Mesothelial cell of epicardium (in vitro differentiated cells): ENCODE results near the gene SLC1A5. TPM values are rescaled to one million over a fixed set of nuclear protein-coding genes. Genes with fewer than 3 reads are reported as not detected.

ENCODE experiments used
- DNase-seq, 2 experiments: peaks; one replicate each; pipeline ENCODE4 v3.0.0; 2021; ENCODE audit warnings: low spot score in 2 of 2; ENCODE audit not compliant: unreplicated experiment in 2 of 2
- H3K27ac Mint-ChIP-seq: 2 replicates; pipeline ENCODE4 v1.8.0; 2021; ENCODE audit warnings: mixed read lengths
- H3K27me3 Mint-ChIP-seq: 2 replicates; pipeline ENCODE4 v1.8.0; 2021; ENCODE audit warnings: low read depth, mixed read lengths
- H3K36me3 Mint-ChIP-seq: 2 replicates; pipeline ENCODE4 v1.8.0; 2021; ENCODE audit warnings: mixed read lengths
- H3K4me1 Mint-ChIP-seq: 2 replicates; pipeline ENCODE4 v1.8.0; 2021; ENCODE audit warnings: mixed read lengths
- H3K4me3 Mint-ChIP-seq: 2 replicates; pipeline ENCODE4 v1.8.0; 2021; ENCODE audit warnings: mild to moderate bottlenecking, moderate library complexity, mixed read lengths
- H3K9me3 Mint-ChIP-seq: 2 replicates; pipeline ENCODE4 v1.8.0; 2021; ENCODE audit warnings: mixed read lengths
- CTCF ChIP-seq: fragments of 200-600 bp; sonication (generic); IDR thresholded peaks from one replicate; pipeline ENCODE4 v1.5.0; 2021; ENCODE audit warnings: antibody characterized with exemption; ENCODE audit not compliant: unreplicated experiment
- total RNA-seq: library from RNA; stranded (reverse); gene quantifications from 3 replicates; pipeline ENCODE4 v1.2.1, GENCODE V29; 2021

SLC1A5 gene
- total RNA-seq, 1 donor from 2014 or later = 45.3 TPM

GRCh38 chr19:46789371-46789770 is 977 bp upstream of the SLC1A5 start:
- no peak overlapping the region for H3K4me3 Mint-ChIP-seq
- peaks cover 32% of the 10 kb centered on the region for H3K4me1 Mint-ChIP-seq
- no peak for TF ChIP-seq CTCF
- no peaks in the 10 kb centered on the region for H3K9me3 Mint-ChIP-seq
- no peak for DNase-seq
- no peak overlapping the region for H3K27ac Mint-ChIP-seq
- H3K36me3 Mint-ChIP-seq = no peaks in the 10 kb centered on the region
- no peaks in the 10 kb centered on the region for H3K27me3 Mint-ChIP-seq

GRCh38 chr19:46788968-46789338 is 559 bp upstream of the SLC1A5 start:
- no peaks in the 10 kb centered on the region for H3K27me3 Mint-ChIP-seq
- TF ChIP-seq CTCF = no peak
- H3K4me1 Mint-ChIP-seq = peaks cover 36% of the 10 kb centered on the region
- H3K9me3 Mint-ChIP-seq = no peaks in the 10 kb centered on the region
- no peak for DNase-seq
- no peaks in the 10 kb centered on the region for H3K36me3 Mint-ChIP-seq
- H3K4me3 Mint-ChIP-seq = peak overlapping the region; percentile 87
- no peak overlapping the region for H3K27ac Mint-ChIP-seq

GRCh38 chr19:46787331-46788261 is 798 bp downstream of the SLC1A5 start:
- no peaks in the 10 kb centered on the region for H3K9me3 Mint-ChIP-seq
- H3K27ac Mint-ChIP-seq = peak overlapping the region; percentile 95
- no peak for TF ChIP-seq CTCF
- no peaks in the 10 kb centered on the region for H3K27me3 Mint-ChIP-seq
- peak in 1 of 2 experiments; percentile 66 for DNase-seq
- peaks cover 48% of the 10 kb centered on the region for H3K4me1 Mint-ChIP-seq
- H3K4me3 Mint-ChIP-seq = peak overlapping the region; percentile 87
- H3K36me3 Mint-ChIP-seq = peaks cover 4% of the 10 kb centered on the region

- TF ChIP-seq CTCF = no peak
- Mint-ChIP-seq H3K27me3 (no peaks in the 10 kb centered on the region), H3K27ac (peak overlapping the region; percentile 95), H3K4me1 (peaks cover 48% of the 10 kb centered on the region), H3K9me3 (no peaks in the 10 kb centered on the region), H3K36me3 (peaks cover 8% of the 10 kb centered on the region), H3K4me3 (peak overlapping the region; percentile 87)
- no peak for DNase-seq
Measured at GRCh38 chr19:46787040-46787330, 1.4 kb downstream of the SLC1A5 start.

GRCh38 chr19:46786236-46787039 is 2.0 kb downstream of the SLC1A5 start:
- no peaks in the 10 kb centered on the region for H3K27me3 Mint-ChIP-seq

More at GRCh38 chr19:46786236-46787039, 2.0 kb downstream of the SLC1A5 start:
- Mint-ChIP-seq H3K4me1 (peaks cover 46% of the 10 kb centered on the region), H3K9me3 (no peaks in the 10 kb centered on the region), H3K36me3 (peaks cover 10% of the 10 kb centered on the region), H3K4me3 (peak overlapping the region; percentile 87), H3K27ac (peak overlapping the region; percentile 95)
- TF ChIP-seq CTCF = no peak
- DNase-seq = no peak
